Measurements from ENCODE around the gene TRIO.

- no peak for TF ChIP-seq CHD1 (IDR thresholded peaks at IDR 0.05; ENCODE audit: low read depth, low read length)
- TF ChIP-seq CTCF (IDR thresholded peaks at IDR 0.05 in 2 of 3, conservative IDR thresholded peaks at IDR 0.05 in 1 of 3; ENCODE audit: control insufficient read depth in 2 of 3, extremely low read depth in 1 of 3, insufficient read depth in 1 of 3, low read depth in 3 of 3, low read length in 3 of 3), result no peak
- TF ChIP-seq TAF1 (IDR thresholded peaks at IDR 0.05; ENCODE audit: borderline replicate concordance, low read depth, low read length), result no peak
- TF ChIP-seq BCL11A (IDR thresholded peaks at IDR 0.05; ENCODE audit: low read depth, low read length), result no peak
- TF ChIP-seq POLR2A (IDR thresholded peaks at IDR 0.05; ENCODE audit: low read depth, low read length), result no peak
- no peak for TF ChIP-seq RAD21 (IDR thresholded peaks at IDR 0.05; ENCODE audit: insufficient read depth, low read depth, low read length)
- TF ChIP-seq POLR2AphosphoS5 (IDR thresholded peaks at IDR 0.05; ENCODE audit: low read length), result no peak
Observed at GRCh38 chr5:14502294-14502690, 359.1 kb downstream of the TRIO start.
